ENCODE measurements around the gene GALNT5.
"Not testable (repeated sequence)": the region's sequence is repeated elsewhere in the genome, so short reads cannot be mapped to it uniquely, and the experiment has no call there.

GRCh38 chr2:157224448-157224847, 33.1 kb upstream of the GALNT5 start:
- TF ChIP-seq CTCF (IDR thresholded peaks at IDR 0.05; ENCODE audit: low read depth, low read length, poor library complexity, severe bottlenecking); EZH2phosphoT487 (IDR thresholded peaks at IDR 0.05; ENCODE audit: borderline replicate concordance, low read length): not testable (repeated sequence)
